ENCODE results near the gene LRRC3. TPM values are rescaled to one million over a fixed set of nuclear protein-coding genes. Genes with fewer than 3 reads are reported as not detected.

Gene LRRC3
- total RNA-seq, 2 experiments from 2014 or later = 0.55 to 0.61 TPM

DNA sequence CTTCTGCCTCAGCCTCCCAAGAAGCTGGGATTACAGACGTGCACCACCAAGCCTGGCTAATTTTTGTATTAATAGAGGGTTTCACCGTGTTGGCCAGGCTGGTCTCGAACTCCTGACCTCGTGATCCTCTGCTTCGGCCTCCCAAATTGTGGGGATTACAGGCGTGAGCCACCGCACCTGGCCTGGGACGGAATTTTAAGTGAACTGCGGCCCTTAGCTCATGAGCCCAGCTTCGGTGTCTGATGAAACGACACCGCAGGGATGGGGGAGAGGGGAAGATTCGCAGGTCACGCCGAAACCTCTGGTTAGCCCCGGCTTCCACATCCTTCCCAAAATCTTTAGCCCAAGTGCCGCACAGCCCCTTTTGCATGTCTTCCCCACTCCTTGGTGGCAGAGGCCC, 39.1 kb downstream of the LRRC3 start:
- Histone ChIP-seq H3K27me3 (ENCODE audit: control insufficient read depth in 1 of 2, insufficient read depth in 2 of 2, low read length in 2 of 2) (peaks cover 0 to 10% of the 10 kb centered on the region in 2 experiments), H3K4me3 (ENCODE audit: low read length) (no peak overlapping the region), H3K36me3 (ENCODE audit: insufficient read depth, low read length) (no peaks in the 10 kb centered on the region), H3K27ac (ENCODE audit: low read depth in 1 of 2, low read length in 2 of 2) (no peak overlapping the region), H3K4me1 (ENCODE audit: insufficient read depth, low read length) (no peaks in the 10 kb centered on the region), H3K9me3 (ENCODE audit: control insufficient read depth in 1 of 2, insufficient read depth in 1 of 2, low read length in 2 of 2) (peaks cover 9 to 11% of the 10 kb centered on the region in 2 experiments)
- Mint-ChIP-seq H3K27ac (no peak overlapping the region), H3K27me3 (peaks cover 30% of the 10 kb centered on the region), H3K4me3 (no peak overlapping the region), H3K4me1 (ENCODE audit: low read depth) (no peaks in the 10 kb centered on the region), H3K36me3 (ENCODE audit: low read depth) (no peaks in the 10 kb centered on the region), H3K9me3 (peaks cover 3% of the 10 kb centered on the region)
- ChIA-PET POLR2A (no interaction called here), CTCF (no interaction called here)
- DNase-seq (no peak), ATAC-seq (ENCODE audit: poor library complexity) (no peak)
- TF ChIP-seq, protein P1, sequence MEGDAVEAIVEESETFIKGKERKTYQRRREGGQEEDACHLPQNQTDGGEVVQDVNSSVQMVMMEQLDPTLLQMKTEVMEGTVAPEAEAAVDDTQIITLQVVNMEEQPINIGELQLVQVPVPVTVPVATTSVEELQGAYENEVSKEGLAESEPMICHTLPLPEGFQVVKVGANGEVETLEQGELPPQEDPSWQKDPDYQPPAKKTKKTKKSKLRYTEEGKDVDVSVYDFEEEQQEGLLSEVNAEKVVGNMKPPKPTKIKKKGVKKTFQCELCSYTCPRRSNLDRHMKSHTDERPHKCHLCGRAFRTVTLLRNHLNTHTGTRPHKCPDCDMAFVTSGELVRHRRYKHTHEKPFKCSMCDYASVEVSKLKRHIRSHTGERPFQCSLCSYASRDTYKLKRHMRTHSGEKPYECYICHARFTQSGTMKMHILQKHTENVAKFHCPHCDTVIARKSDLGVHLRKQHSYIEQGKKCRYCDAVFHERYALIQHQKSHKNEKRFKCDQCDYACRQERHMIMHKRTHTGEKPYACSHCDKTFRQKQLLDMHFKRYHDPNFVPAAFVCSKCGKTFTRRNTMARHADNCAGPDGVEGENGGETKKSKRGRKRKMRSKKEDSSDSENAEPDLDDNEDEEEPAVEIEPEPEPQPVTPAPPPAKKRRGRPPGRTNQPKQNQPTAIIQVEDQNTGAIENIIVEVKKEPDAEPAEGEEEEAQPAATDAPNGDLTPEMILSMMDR (IDR thresholded peaks at IDR 0.05) = no peak
- intact Hi-C loops (cut with DNase I, micrococcal nuclease) = no loop called here

DNA sequence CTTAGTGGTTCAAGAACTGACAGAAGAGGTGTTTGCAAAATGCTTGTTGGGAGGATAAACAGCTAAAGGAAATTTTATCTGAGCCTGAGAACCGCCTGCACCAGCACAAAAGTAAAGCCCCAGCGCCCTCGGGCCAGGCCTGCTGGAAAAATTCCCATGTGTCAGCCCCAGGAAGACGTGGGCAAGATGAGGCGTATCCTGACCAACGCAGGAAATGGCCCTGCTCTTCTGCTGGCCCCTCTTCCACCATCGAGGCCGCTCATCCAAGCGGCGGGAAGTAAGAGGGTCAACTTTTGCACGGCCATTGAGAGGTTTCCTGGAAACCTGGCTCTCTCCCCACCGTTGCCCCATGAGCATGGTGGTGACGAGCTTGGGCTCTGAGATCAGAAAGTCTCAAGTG, 39.6 kb downstream of the LRRC3 start:
- Mint-ChIP-seq H3K4me1 (ENCODE audit: low read depth) (no peaks in the 10 kb centered on the region), H3K27me3 (peaks cover 30% of the 10 kb centered on the region), H3K27ac (no peak overlapping the region), H3K9me3 (peaks cover 3% of the 10 kb centered on the region), H3K36me3 (ENCODE audit: low read depth) (no peaks in the 10 kb centered on the region), H3K4me3 (no peak overlapping the region)
- ATAC-seq (ENCODE audit: poor library complexity) = no peak
- DNase-seq = no peak
- Histone ChIP-seq H3K4me3 (ENCODE audit: low read length) (no peak overlapping the region), H3K4me1 (ENCODE audit: insufficient read depth, low read length) (no peaks in the 10 kb centered on the region), H3K36me3 (ENCODE audit: insufficient read depth, low read length) (no peaks in the 10 kb centered on the region), H3K27ac (ENCODE audit: low read depth in 1 of 2, low read length in 2 of 2) (no peak overlapping the region), H3K9me3 (ENCODE audit: control insufficient read depth in 1 of 2, insufficient read depth in 1 of 2, low read length in 2 of 2) (peaks cover 9 to 11% of the 10 kb centered on the region in 2 experiments), H3K27me3 (ENCODE audit: control insufficient read depth in 1 of 2, insufficient read depth in 2 of 2, low read length in 2 of 2) (peaks cover 0 to 12% of the 10 kb centered on the region in 2 experiments)
- TF ChIP-seq, protein P1 (IDR thresholded peaks at IDR 0.05) = no peak
- POLR2A ChIA-PET = no interaction called here
- intact Hi-C loops (cut with DNase I, micrococcal nuclease) = no loop called here
- CTCF ChIA-PET = interaction anchor here (1.5 kb wide), 1 partner anchor 298 kb away, joined by 3 read pairs; no protein-coding TSS in a partner anchor

DNA sequence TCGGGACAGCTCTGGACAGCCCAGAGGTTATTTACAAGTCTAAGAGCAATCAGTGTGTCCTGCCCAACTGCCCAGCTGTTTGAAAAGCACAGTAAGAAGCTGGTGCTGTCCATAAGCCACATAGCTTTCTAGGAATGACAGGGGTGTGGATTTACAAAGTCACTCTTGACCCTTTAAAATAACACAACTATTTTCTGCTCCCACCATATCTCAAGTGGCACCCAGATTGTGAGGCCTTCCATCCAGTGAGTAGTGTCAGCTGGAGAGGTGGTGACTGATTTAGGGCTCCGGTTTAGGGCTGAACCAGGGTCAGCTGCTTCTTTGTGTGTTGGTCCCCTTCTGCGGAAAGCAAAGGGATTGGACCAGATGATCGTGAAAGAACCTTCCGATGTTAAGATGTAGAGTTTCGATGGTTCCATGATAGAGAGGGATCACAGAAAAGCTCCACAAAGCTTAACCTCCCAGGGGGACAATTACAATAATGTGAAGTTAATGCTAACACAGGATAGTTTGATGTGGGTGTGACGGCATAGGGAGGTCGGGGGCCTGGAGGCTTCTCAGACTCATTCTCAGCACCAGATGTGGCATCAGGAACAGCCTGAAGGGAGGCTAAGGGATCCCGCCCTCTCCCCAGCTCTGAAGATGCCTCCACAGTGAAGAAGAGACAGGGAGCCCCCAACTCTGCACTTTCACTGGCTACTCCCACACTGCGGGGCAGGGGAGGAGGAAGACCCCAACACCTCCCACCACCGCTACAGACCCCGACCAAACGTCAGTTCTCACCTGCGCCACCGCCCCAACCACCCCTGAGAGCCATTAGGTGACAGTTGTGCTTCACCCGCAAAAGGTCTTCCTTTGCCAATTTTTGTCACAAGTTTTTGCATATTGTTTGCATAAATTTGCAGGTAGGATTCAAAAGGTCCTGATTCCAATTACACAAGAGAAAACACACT, 40.6 kb downstream of the LRRC3 start:
- H3K27me3 ChIP-seq (ENCODE audit: control insufficient read depth in 1 of 2, insufficient read depth in 2 of 2, low read length in 2 of 2) = peaks cover 0 to 12% of the 10 kb centered on the region in 2 experiments
- Mint-ChIP-seq H3K4me3 (no peak overlapping the region), H3K27me3 (peaks cover 30% of the 10 kb centered on the region), H3K9me3 (peaks cover 3% of the 10 kb centered on the region), H3K4me1 (ENCODE audit: low read depth) (no peaks in the 10 kb centered on the region), H3K36me3 (ENCODE audit: low read depth) (no peaks in the 10 kb centered on the region), H3K27ac (no peak overlapping the region)
- TF ChIP-seq, protein P1 (IDR thresholded peaks at IDR 0.05) = no peak
- no peak overlapping the region for H3K27ac ChIP-seq (ENCODE audit: low read depth in 1 of 2, low read length in 2 of 2)
- H3K9me3 ChIP-seq (ENCODE audit: control insufficient read depth in 1 of 2, insufficient read depth in 1 of 2, low read length in 2 of 2) = peaks cover 9 to 11% of the 10 kb centered on the region in 2 experiments
- no peak overlapping the region for H3K4me3 ChIP-seq (ENCODE audit: low read length)
- intact Hi-C loops (cut with DNase I, micrococcal nuclease) = no loop called here
- ATAC-seq (ENCODE audit: poor library complexity) = no peak
- H3K36me3 ChIP-seq (ENCODE audit: insufficient read depth, low read length) = no peaks in the 10 kb centered on the region
- DNase-seq = no peak
- ChIA-PET CTCF (interaction anchor here (1.5 kb wide), 1 partner anchor 297 kb away, joined by 3 read pairs; no protein-coding TSS in a partner anchor), POLR2A (no interaction called here)
- H3K4me1 ChIP-seq (ENCODE audit: insufficient read depth, low read length) = no peaks in the 10 kb centered on the region
